Activated B cell treated with CpG ODN at 0.5 μM for 24 hours (primary cell): ENCODE measurements around the gene TRPM5. TPM values are rescaled to one million over a fixed set of nuclear protein-coding genes. Genes with fewer than 3 reads are reported as not detected.

Source experiments
- ATAC-seq: fragments of 200-7000 bp; cut with Tn5 transposase; one replicate; pipeline ENCODE4 v1.10.0; 2021; ENCODE audit warnings: low read depth, mild to moderate bottlenecking, moderate library complexity
- CTCF ChIA-PET: fragments of 350-600 bp; sonication (Branson Sonifier 250); formaldehyde crosslinking; loops from one replicate; lab custom pipeline; 2021; ENCODE audit warnings: antibody characterized with exemption; lab: Charles Lee
- POLR2A ChIA-PET: fragments of 350-600 bp; sonication (Branson Sonifier 250); formaldehyde crosslinking; loops from one replicate; lab custom pipeline; 2021; ENCODE audit warnings: antibody characterized with exemption; lab: Charles Lee
- DNase-seq: peaks from one replicate; pipeline ENCODE4 v3.0.0; 2022
- H3K27ac Mint-ChIP-seq: one replicate; pipeline ENCODE4 v1.8.0; 2020; ENCODE audit warnings: mixed read lengths
- H3K27me3 Mint-ChIP-seq: one replicate; pipeline ENCODE4 v1.8.0; 2021; ENCODE audit warnings: mixed read lengths
- H3K36me3 Mint-ChIP-seq: one replicate; pipeline ENCODE4 v1.8.0; 2021; ENCODE audit warnings: low read depth, mixed read lengths
- H3K4me1 Mint-ChIP-seq: one replicate; pipeline ENCODE4 v1.8.0; 2021; ENCODE audit warnings: mixed read lengths
- H3K4me3 Mint-ChIP-seq: one replicate; pipeline ENCODE4 v1.8.0; 2020; ENCODE audit warnings: mild to moderate bottlenecking, mixed read lengths
- H3K9me3 Mint-ChIP-seq: one replicate; pipeline ENCODE4 v1.8.0; 2020; ENCODE audit warnings: mixed read lengths
- intact Hi-C: fragments of 100-400 bp; cut with micrococcal nuclease; formaldehyde crosslinking; loops from one replicate; pipeline ENCODE4 v1.15.1; 2024
- total RNA-seq: library from RNA; stranded (reverse); gene quantifications from 2 replicates; pipeline ENCODE4 v1.2.3, GENCODE V29; 2022
- TF ChIP-seq, protein P1 (sequence below): fragments of 200-600 bp; IDR thresholded peaks from one replicate; pipeline ENCODE4 v1.8.0; 2022; ENCODE audit warnings: antibody characterized with exemption, mild to moderate bottlenecking

Gene TRPM5
- total RNA-seq, 1 donor from 2014 or later = not detected

GRCh38 chr11:2423157-2424025, 20.9 kb downstream of the TRPM5 start:
- no peaks in the 10 kb centered on the region for H3K36me3 Mint-ChIP-seq
- H3K4me1 Mint-ChIP-seq = peaks cover 6% of the 10 kb centered on the region
- no peak overlapping the region for H3K27ac Mint-ChIP-seq
- ChIA-PET CTCF (interaction anchor here (0.7 to 7.1 kb wide), 3 partner anchors 8 to 237 kb away, joined by 3 to 321 read pairs (median 4); partner anchors contain the start of genes C11orf21 and TSPAN32), POLR2A (interaction anchor here (1.1 kb wide), 1 partner anchor 119 kb away, joined by 3 read pairs; no protein-coding TSS in a partner anchor)
- DNase-seq = no peak
- no peak for ATAC-seq
- no peak overlapping the region for H3K4me3 Mint-ChIP-seq
- no peaks in the 10 kb centered on the region for H3K27me3 Mint-ChIP-seq
- TF ChIP-seq, protein P1, sequence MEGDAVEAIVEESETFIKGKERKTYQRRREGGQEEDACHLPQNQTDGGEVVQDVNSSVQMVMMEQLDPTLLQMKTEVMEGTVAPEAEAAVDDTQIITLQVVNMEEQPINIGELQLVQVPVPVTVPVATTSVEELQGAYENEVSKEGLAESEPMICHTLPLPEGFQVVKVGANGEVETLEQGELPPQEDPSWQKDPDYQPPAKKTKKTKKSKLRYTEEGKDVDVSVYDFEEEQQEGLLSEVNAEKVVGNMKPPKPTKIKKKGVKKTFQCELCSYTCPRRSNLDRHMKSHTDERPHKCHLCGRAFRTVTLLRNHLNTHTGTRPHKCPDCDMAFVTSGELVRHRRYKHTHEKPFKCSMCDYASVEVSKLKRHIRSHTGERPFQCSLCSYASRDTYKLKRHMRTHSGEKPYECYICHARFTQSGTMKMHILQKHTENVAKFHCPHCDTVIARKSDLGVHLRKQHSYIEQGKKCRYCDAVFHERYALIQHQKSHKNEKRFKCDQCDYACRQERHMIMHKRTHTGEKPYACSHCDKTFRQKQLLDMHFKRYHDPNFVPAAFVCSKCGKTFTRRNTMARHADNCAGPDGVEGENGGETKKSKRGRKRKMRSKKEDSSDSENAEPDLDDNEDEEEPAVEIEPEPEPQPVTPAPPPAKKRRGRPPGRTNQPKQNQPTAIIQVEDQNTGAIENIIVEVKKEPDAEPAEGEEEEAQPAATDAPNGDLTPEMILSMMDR = no peak
- H3K9me3 Mint-ChIP-seq = no peaks in the 10 kb centered on the region
- intact Hi-C loops = no loop called here

DNA sequence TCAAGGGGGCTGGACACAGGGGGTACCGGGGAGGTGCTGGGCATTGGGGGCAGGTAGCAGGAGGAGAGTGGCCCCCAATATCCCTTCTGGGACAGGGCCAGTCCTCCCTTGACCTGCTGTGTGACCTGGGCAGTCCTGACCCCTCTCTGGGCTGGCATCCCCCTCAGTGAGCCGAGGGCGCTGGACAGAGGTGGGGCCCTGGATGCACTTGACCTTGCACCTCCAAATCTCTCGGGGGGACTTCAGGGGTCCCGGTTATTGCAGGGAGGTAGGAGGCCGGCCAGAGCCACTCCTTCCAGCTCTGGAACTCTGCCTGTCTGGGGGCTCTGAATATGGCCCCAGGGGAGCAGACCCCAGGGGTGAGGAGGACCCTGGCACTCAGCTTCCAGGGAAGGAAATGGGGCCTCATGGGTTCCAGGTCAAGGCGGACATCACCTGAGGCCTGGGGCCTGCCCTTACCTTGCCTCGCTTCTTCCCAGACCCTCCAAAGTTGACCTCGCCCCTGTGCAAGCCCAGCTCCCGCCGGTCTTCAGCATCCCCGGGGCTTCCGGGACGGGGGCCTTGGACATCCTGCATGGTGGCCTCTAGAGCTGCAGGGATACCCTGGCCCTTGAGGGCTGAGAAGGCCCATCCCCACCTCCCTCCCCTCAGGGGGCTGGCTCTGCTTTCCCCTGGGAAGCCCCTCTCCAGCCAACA, 21.7 kb downstream of the TRPM5 start:
- DNase-seq (no peak), ATAC-seq (no peak)
- no peaks in the 10 kb centered on the region for H3K36me3 Mint-ChIP-seq
- TF ChIP-seq, protein P1 = no peak
- no peaks in the 10 kb centered on the region for H3K9me3 Mint-ChIP-seq
- peaks cover 6% of the 10 kb centered on the region for H3K4me1 Mint-ChIP-seq
- H3K4me3 Mint-ChIP-seq = no peak overlapping the region
- ChIA-PET CTCF (interaction anchor here (0.7 to 7.1 kb wide), 4 partner anchors 9 to 236 kb away, joined by 3 to 321 read pairs (median 26); partner anchors contain the start of genes C11orf21 and TSPAN32), POLR2A (interaction anchor here (1.1 kb wide), 1 partner anchor 118 kb away, joined by 3 read pairs; no protein-coding TSS in a partner anchor)
- intact Hi-C loops = no loop called here
- H3K27me3 Mint-ChIP-seq = no peaks in the 10 kb centered on the region
- H3K27ac Mint-ChIP-seq = no peak overlapping the region

DNA sequence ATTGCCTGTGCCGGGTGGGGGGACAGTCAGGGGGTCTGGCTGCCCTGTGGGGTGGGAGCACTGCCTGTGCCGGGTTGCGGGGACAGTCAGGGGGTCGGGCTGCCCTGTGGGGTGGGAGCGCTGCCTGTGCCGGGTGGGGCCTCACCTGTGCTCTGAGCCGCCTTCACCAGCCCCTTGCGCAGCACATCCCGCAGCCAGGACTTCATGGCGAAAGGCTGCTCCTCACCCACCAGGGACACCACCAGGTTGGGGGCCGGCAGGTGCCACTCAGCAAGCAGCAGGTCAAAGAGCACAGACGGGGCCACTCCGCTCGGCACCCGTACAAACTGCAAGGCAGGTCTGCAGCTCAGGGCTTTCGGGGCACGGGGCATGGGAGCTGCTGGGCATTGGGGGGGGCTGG, 22.3 kb downstream of the TRPM5 start:
- POLR2A ChIA-PET = no interaction called here
- intact Hi-C loops = no loop called here
- no peak for ATAC-seq
- no peak overlapping the region for H3K27ac Mint-ChIP-seq
- TF ChIP-seq, protein P1 = no peak
- CTCF ChIA-PET = interaction anchor here (1.0 to 7.1 kb wide), 10 partner anchors 84 to 471 kb away, joined by 3 to 321 read pairs (median 14); partner anchors contain the start of genes C11orf21 and TSPAN32
- no peaks in the 10 kb centered on the region for H3K27me3 Mint-ChIP-seq
- peaks cover 6% of the 10 kb centered on the region for H3K4me1 Mint-ChIP-seq
- H3K36me3 Mint-ChIP-seq = no peaks in the 10 kb centered on the region
- H3K9me3 Mint-ChIP-seq = no peaks in the 10 kb centered on the region
- no peak overlapping the region for H3K4me3 Mint-ChIP-seq
- no peak for DNase-seq

GRCh38 chr11:2421226-2421994, 22.9 kb downstream of the TRPM5 start:
- no peak overlapping the region for H3K27ac Mint-ChIP-seq
- DNase-seq (no peak), ATAC-seq (no peak)
- CTCF ChIA-PET = interaction anchor here (0.6 to 7.1 kb wide), 30 partner anchors 12 to 471 kb away, joined by 3 to 321 read pairs (median 5); partner anchors contain the start of genes ASCL2, C11orf21, CD81 and TSPAN32
- TF ChIP-seq, protein P1 = no peak
- H3K9me3 Mint-ChIP-seq = no peaks in the 10 kb centered on the region
- H3K27me3 Mint-ChIP-seq = no peaks in the 10 kb centered on the region
- H3K4me1 Mint-ChIP-seq = peaks cover 6% of the 10 kb centered on the region
- POLR2A ChIA-PET = interaction anchor here (0.6 to 2.4 kb wide), 4 partner anchors 21 to 451 kb away, joined by 6 to 14 read pairs (median 10); partner anchors contain the start of gene TSSC4
- intact Hi-C loops = no loop called here
- no peaks in the 10 kb centered on the region for H3K36me3 Mint-ChIP-seq
- no peak overlapping the region for H3K4me3 Mint-ChIP-seq
